ENCODE results near the gene HLCS. TPM values are rescaled to one million over a fixed set of nuclear protein-coding genes. Genes with fewer than 3 reads are reported as not detected.

Gene HLCS
- total RNA-seq, 6 experiments from 2014 or later, result 12.6 to 19.1 (median 16.0) TPM

- intact Hi-C loops (cut with DNase I), result loop anchor here in 1 of 2 donors (10.0 kb wide), 1 partner anchor 50 kb away; no protein-coding TSS in a partner anchor
- no peak for ATAC-seq
- Histone ChIP-seq H3K9me3 (no peaks in the 10 kb centered on the region), H3K27me3 (no peaks in the 10 kb centered on the region), H3K36me3 (no peaks in the 10 kb centered on the region), H3K4me1 (peaks cover 0 to 33% (median 9%) of the 10 kb centered on the region in 4 donors), H3K27ac (no peak overlapping the region), H3K4me3 (no peak overlapping the region)
- DNase-seq, result no peak
- WGBS (ENCODE audit: insufficient coverage, low coverage, low lambda C conversion rate, missing lambda C conversion rate), result 95% methylated on average over 8 of the region's 17 CpGs
- TF ChIP-seq CTCF (IDR thresholded peaks at IDR 0.05) (no peak), POLR2A (IDR thresholded peaks at IDR 0.05) (no peak)
Observed at GRCh38 chr21:36915014-36915695, 51.3 kb downstream of the HLCS start.

GRCh38 chr21:36914244-36915013, 52.0 kb downstream of the HLCS start:
- Histone ChIP-seq H3K27me3 (no peaks in the 10 kb centered on the region), H3K27ac (no peak overlapping the region), H3K4me3 (no peak overlapping the region), H3K36me3 (no peaks in the 10 kb centered on the region), H3K9me3 (no peaks in the 10 kb centered on the region), H3K4me1 (peaks cover 0 to 26% (median 7%) of the 10 kb centered on the region in 4 donors)
- no peak for TF ChIP-seq POLR2A (IDR thresholded peaks at IDR 0.05)
- no peak for TF ChIP-seq CTCF (IDR thresholded peaks at IDR 0.05)
- 99% methylated on average over 9 of the region's 18 CpGs for WGBS (ENCODE audit: insufficient coverage, low coverage, low lambda C conversion rate, missing lambda C conversion rate)
- DNase-seq (no peak), ATAC-seq (no peak)
- intact Hi-C loops (cut with DNase I), result loop anchor here in 1 of 2 donors (10.0 kb wide), 1 partner anchor 50 kb away; no protein-coding TSS in a partner anchor

GRCh38 chr21:36913247-36914169, 53.0 kb downstream of the HLCS start:
- Histone ChIP-seq H3K27me3 (no peaks in the 10 kb centered on the region), H3K27ac (no peak overlapping the region), H3K9me3 (no peaks in the 10 kb centered on the region), H3K36me3 (no peaks in the 10 kb centered on the region), H3K4me3 (no peak overlapping the region), H3K4me1 (peaks cover 0 to 17% (median 6%) of the 10 kb centered on the region in 4 donors)
- intact Hi-C loops (cut with DNase I), result loop anchor here in 1 of 2 donors (10.0 kb wide), 1 partner anchor 49 kb away; no protein-coding TSS in a partner anchor
- DNase-seq (no peak), ATAC-seq (no peak)
- WGBS (ENCODE audit: insufficient coverage, low coverage, low lambda C conversion rate, missing lambda C conversion rate), result 98% methylated on average over 6 of the region's 8 CpGs
- TF ChIP-seq POLR2A (IDR thresholded peaks at IDR 0.05), result no peak
- TF ChIP-seq CTCF (IDR thresholded peaks at IDR 0.05), result no peak

DNA sequence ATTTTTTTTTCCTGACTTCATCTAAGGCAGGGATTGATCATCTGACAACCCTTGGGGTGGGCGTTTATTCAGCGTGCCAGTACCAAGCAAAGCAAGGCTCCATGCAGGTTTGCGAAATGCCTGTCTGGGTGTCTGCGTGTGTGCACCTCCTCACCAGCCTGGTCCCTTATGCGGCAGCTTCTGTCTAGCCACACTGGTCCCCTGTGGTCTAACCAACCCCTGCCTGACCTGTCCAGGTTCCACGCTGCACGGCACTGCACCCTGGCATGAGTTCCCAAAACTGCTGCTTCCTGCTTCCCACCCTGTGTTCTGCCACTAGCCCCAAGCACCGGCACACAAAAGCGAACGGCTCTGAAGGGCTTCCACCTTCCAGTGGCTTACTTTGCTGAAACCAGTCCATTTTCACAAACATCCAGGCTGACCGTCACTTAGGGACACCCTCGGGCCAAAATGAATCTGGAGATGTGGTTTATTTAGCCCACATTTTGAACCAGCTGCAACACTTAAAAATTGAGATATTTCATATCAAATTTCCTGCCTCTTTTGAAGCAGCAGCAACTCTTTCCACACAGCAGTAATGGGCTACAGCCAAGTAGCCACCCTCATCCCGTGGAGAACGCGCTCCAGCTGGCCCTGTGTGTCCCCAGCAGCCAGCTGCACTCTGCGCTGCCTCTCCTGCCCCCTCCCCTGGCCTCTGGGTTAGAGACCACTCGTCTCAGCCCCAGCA, 55.7 kb downstream of the HLCS start:
- Histone ChIP-seq H3K4me3 (no peak overlapping the region), H3K27ac (no peak overlapping the region), H3K4me1 (no peaks in the 10 kb centered on the region), H3K9me3 (no peaks in the 10 kb centered on the region), H3K27me3 (no peaks in the 10 kb centered on the region), H3K36me3 (no peaks in the 10 kb centered on the region)
- peak in 1 of 4 donors; percentile 16 for ATAC-seq
- TF ChIP-seq CTCF (IDR thresholded peaks at IDR 0.05), result no peak
- no peak for TF ChIP-seq POLR2A (IDR thresholded peaks at IDR 0.05)
- WGBS (ENCODE audit: insufficient coverage, low coverage, low lambda C conversion rate, missing lambda C conversion rate), result 90% methylated on average over 7 of the region's 17 CpGs
- no peak for DNase-seq
- intact Hi-C loops (cut with DNase I), result loop anchor here in 1 of 2 donors (10.0 kb wide), 1 partner anchor 46 kb away; no protein-coding TSS in a partner anchor

Data from right lobe of liver (tissue), 6 donors.